SIG-M5 treated with dmso at 0.1 percent for 504 hours (cell line): ENCODE measurements around the gene CCDC102A.
A peak's percentile ranks its signal among the peaks of the same experiment; 100 is the strongest.
"Not testable (repeated sequence)": the region's sequence is repeated elsewhere in the genome, so short reads cannot be mapped to it uniquely, and the experiment has no call there.

Experiments used
- DNase-seq: peaks from one replicate; lab custom pipeline; 2025; ENCODE audit not compliant: unreplicated experiment; lab: John Stamatoyannopoulos, UW

The CCDC102A gene

DNA sequence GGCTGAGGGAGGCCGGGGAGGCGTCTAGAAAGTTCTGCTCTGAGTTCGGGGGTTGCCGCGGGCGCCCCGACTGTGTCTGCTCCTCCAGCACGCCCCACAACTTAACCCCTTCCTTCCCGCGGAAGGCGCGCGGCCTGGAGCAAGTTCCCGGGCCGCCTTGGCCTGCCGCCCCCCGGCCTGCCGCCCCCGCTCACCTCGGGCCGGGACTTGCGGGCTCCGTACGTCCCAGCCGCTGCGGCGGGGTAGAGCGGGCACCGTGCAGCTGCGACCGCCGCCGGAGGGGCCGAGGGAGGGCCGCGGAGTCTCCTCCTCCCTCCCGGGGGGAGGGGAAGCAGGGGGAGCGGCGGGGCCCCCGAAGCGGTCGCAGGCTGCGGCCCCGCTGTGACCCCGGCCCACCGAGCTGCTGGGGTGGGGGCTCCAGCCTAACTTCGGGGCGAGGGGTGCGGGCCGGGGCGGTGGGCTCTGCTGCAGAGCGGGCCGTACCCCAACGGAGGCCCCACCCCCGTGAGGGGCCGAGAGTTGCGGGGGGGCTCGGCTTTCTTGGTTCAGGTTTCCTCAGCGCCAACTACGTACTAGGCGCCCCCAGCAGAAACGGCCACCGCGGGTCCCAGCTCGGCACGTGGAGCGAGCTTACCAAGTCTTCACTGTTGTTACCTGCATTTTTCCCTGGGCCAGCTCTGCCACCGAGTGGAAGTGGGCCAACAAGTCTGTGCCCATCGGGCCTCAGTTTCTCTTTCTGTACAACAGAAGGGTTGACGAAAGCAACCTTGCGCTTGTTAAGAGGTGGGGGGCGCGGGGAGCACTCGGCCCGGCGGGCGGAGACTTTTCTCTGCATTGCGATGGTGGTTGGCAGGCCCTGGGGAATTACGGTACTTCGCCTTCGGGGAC lies at the start of gene CCDC102A:
TSS of gene CCDC102A (minus strand) at position 266 of the 888 bp plus-strand sequence. CDS start 7,394 bp downstream, outside the sequence.
- no peak for DNase-seq

DNA sequence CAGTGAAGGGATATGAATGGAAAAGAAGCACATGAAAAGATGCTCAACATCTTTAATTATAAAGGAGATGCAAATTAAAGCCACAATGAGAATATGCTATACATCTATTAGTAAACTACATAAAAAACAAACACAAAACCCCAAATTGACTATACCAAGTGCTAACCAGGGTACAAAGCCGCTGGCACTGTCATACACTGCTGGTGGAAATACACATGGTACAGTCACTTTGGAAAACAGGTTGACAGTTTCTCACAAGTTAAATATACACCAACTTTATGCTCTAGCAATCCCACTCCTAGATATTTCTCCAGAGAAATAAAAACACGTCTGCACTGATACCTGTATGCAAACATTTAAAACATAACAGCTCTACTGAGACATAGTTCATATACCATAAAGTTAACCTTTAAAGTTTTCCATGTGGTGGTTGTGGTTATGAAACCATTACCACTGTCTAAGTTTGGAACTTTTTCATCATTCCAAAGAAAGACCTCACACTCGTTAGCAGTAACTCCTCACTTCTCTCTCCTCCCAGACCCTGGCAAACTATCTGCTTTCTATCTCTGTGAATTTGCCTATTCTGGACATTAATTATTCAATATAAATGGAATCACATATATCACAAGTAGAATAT lies 48.8 kb upstream of the CCDC102A start:
- DNase-seq, result no peak

DNA sequence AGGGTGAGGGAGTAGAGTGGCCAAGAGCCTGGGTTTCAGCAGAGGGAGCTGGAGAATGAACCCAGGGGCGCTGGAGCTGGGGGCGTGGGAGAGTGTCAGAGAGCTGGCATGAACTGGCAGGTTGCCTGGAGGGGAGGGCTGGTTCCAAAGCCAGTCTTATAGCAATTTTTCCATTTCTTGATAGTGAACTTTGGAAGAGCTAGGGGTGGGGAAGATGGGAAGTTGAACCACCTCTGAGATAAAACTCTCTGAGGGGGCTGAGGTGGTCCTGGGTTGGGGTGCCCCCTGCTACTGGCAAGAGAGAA lies 42.9 kb upstream of the CCDC102A start:
- DNase-seq, result no peak

DNA sequence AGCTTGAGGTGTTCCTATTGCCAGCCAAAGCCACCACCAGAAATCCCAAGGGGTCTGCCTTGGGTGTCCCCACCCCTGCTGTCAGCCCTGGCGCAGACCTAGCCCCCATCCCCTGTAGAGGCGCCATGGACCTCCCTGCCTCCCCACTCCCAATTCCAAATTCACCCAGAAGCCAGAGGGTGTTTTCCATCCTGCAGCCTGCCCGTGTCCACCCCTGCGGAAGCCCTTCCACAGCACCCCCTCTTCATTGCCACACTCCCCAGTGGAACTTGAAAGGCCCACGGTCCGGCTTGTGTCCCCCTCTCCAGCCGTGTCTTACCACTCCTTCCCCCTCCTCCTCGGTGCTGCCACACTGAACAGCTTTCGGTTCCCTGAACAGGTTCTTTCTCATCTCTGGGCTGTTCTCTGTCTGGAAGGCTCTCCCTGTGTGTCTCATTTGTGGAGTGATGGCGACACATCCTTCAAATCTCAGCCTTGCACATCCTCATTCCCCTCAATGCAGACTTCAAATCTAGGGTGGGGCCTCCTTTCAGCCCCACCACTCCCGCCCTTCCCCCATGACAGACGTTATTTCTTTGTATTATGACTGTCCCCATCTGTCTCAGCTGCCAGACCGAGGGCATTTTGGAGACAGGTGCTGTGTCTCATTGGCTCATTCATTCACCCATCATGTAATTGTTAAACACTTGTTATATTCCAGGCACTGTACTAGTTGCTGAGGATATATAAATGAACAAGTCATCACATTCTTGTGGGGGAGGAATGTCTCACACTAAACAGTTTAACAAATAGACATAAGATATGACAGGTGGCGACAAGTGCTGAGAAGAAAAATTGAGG lies 42.4 kb upstream of the CCDC102A start:
- DNase-seq, result no peak

- DNase-seq, result no peak
These were observed 41.4 kb upstream of the CCDC102A start for GRCh38 chr16:57577691-57578224.

DNA sequence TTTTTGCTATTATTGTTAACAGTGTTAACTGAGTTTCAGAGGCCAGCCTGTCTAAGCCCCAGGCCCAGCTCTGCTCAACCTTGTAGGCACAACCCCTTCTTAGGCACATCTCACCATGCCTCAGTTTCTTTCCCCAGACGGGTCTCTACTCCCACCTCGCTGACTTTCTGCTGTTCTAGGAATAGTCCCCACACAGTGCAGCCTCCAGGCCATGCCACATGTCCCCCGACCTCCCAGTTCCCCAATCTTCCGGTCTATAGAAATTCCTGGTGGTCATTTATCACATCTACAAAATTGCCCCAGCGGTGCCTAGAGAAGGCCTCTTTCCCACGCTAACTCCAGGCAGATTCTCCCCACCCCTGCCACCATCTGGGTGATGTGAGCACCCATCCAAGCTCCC lies 40.8 kb upstream of the CCDC102A start:
- DNase-seq, result no peak

- DNase-seq, result peak; percentile 37
These were observed 40.1 kb upstream of the CCDC102A start for GRCh38 chr16:57576429-57576870.

DNA sequence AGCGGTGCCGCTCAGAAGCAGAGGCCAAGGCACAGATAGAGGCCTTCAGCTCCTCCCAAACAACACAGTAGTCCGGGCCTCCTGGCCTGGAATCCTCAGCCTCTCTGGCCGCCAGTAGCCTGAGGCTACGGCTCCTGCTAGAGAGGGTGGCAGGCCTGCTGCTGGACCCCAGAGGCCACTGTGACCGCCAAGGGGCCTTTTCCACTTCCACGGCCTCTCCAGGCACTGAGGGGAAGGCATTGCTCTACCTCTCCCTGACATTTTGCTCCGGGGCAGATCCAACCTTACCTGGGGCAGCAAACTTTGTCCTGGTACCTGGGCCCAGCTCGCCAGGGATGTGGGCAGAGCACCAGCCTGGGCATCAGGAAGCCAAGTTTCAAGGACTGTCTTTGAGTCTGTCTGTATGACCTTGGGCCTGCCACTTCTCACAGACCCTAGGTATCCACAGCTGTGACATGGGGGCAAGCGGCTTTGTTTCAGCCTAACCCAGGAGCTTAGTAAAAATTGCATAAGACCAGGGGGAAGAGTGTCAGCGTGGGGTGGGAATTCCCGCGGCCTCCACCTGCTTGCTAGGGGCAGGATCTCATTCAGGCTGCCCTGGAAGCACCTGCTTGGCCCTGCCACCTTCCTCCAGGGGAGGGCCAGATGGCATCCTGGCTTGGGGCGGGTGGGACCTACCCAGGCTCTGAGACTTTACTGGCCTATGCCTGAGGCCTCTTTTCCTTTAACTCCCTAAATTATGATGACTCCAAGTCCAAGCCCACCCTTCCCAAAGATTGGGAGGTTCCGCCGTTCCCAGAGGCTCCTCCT lies 39.3 kb upstream of the CCDC102A start:
- DNase-seq, result no peak

GRCh38 chr16:57574646-57575467 lies 38.5 kb upstream of the CCDC102A start:
- no peak for DNase-seq

DNA sequence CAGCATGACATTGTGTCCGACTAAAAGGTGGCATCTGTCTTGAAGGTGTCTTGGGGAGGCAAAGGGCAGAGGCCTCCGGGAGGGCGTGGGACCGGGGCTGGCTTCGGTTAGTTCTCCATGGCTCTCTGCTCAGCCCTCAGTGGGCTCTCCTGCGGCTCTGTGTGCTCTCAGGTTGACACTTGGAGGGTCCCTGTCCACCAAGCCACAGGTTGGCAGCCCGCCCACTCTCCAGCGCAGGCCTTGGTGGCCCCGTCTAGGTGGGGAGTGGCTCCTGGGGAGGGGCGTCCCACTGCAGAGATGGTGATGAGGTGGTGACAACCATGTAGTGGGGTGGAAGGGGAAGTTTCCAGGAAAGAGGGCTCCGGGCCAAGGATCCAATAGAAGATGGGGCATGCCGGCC lies 37.7 kb upstream of the CCDC102A start:
- DNase-seq, result no peak

DNA sequence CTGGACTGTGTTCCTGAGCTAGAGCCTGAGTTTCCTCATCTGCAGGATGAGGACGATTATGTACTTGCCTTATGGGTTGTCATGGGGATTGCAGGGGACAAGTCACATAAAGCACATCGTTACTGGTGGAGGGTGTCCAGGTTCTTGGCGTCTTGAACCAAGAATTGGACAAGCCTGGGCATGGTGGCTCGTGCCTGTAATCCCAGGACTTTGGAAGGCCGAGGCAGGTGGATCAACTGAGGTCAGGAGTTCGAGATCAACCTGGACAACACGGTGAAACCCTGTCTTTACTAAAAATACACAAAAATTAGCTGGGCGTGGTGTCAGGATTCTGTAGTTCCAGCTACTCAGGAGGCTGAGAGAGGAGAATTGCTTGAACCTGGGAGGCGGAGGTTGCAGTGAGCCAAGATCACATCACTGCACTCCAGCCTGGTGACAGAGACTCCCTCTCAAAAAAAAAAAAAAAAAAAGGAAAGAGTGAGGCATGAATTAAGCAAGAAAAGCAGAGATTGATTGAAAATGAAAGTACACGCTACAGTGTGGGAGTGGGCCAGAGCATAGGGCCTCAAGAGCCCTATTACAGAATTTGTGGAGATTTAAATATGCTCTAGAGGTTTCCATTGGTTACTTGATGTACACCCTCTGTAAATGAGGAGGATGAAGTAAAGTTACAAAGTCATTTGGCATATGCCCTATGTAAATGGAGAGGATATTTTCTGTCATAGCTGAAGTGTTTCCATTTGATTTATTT lies 36.8 kb upstream of the CCDC102A start:
- no peak for DNase-seq

- no peak for DNase-seq
These were observed 34.7 kb upstream of the CCDC102A start for GRCh38 chr16:57571098-57571497.

GRCh38 chr16:57570301-57571070 lies 34.1 kb upstream of the CCDC102A start:
- no peak for DNase-seq

DNA sequence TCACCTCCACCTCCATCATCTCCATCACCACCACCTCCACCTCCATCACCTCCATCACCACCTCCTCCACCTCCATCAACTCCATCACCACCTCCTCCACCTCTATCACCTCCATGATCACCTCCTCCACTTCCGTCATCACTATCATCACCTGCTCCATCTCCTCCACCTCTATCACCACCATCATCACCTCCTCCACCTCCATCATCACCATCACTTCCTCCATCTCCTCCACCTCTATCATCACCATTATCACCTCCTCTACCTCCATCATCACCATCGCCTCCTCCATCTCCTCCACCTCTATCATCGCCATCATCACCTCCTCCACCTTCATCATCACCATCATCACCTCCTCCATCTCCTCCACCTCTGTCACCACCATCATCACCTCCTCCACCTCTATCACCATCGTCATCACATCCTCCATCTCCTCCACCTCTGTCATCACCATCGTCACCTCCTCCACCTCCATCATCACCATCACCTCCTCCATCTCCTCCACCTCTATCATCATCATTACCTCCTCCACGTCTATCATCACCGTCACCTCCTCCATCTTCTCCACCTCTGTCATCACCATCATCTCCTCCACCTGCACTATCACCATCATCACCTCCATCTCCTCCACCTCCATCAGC lies 33.1 kb upstream of the CCDC102A start:
- DNase-seq, result no peak

DNA sequence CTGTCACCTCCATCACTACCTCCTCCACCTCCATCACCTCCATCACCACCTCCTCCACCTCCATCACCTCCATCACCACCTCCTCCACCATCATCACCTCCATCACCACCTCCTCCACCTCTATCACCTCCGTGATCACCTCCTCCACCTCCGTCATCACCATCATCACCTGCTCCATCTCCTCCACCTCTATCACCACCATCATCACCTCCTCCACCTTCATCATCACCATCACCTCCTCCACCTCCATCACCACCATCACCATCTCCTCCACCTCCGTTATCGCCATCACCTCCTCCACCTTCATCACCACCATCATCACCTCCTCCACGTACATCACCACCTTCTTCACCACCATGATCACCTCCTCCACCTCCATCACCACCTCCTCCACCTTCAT lies 32.4 kb upstream of the CCDC102A start:
- DNase-seq, result not testable (repeated sequence)

GRCh38 chr16:57568173-57568678 lies 31.9 kb upstream of the CCDC102A start:
- no peak for DNase-seq

DNA sequence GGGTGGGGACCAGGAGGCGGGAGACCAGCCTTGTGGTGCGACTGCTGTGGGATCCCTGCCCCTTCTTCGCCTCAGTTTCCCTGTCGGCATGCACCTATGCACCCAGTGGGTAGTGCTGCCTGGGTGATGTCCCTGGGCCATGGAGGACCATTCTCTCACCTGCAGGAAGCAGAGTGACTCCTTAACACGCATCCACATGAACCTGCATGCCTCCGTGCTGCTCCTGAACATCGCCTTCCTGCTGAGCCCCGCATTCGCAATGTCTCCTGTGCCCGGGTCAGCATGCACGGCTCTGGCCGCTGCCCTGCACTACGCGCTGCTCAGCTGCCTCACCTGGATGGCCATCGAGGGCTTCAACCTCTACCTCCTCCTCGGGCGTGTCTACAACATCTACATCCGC lies 31.3 kb upstream of the CCDC102A start:
- no peak for DNase-seq

- no peak for DNase-seq
These were observed 30.1 kb upstream of the CCDC102A start for GRCh38 chr16:57566436-57566835.
